GM18867 (cell line): ENCODE results near the gene CPAMD8.
"Not testable (repeated sequence)": the region's sequence is repeated elsewhere in the genome, so short reads cannot be mapped to it uniquely, and the experiment has no call there.

Source experiments
- ATAC-seq: cut with Tn5 transposase; IDR thresholded peaks from one replicate; pipeline ENCODE4 v1.9.1; 2021; ENCODE audit warnings: mild to moderate bottlenecking, moderate library complexity; ENCODE audit not compliant: unreplicated experiment

Gene CPAMD8

GRCh38 chr19:17043744-17044143 lies 17.1 kb upstream of the CPAMD8 start:
- ATAC-seq = no peak

GRCh38 chr19:17041976-17042375 lies 15.4 kb upstream of the CPAMD8 start:
- ATAC-seq = no peak

- no peak for ATAC-seq
Measured at GRCh38 chr19:17037966-17038500, 11.4 kb upstream of the CPAMD8 start.

GRCh38 chr19:17037184-17037583 lies 10.6 kb upstream of the CPAMD8 start:
- ATAC-seq = no peak

- ATAC-seq = no peak
Measured at GRCh38 chr19:17036640-17037039, 10.0 kb upstream of the CPAMD8 start.

GRCh38 chr19:17035842-17036424 lies 9.3 kb upstream of the CPAMD8 start:
- no peak for ATAC-seq

GRCh38 chr19:17031741-17032140 lies 5.1 kb upstream of the CPAMD8 start:
- ATAC-seq = no peak

- no peak for ATAC-seq
Measured at GRCh38 chr19:17027535-17027975, 945 bp upstream of the CPAMD8 start.

GRCh38 chr19:17025991-17026658 lies 485 bp downstream of the CPAMD8 start:
- ATAC-seq = no peak

- ATAC-seq = no peak
Measured at GRCh38 chr19:17025361-17025760, 1.2 kb downstream of the CPAMD8 start.

- not testable (repeated sequence) for ATAC-seq
Measured at GRCh38 chr19:17024941-17025340, 1.7 kb downstream of the CPAMD8 start.

GRCh38 chr19:17023805-17024204 lies 2.8 kb downstream of the CPAMD8 start:
- no peak for ATAC-seq

- no peak for ATAC-seq
Measured at GRCh38 chr19:17022738-17023137, 3.9 kb downstream of the CPAMD8 start.

GRCh38 chr19:17021793-17022590 lies 4.6 kb downstream of the CPAMD8 start:
- ATAC-seq = no peak

GRCh38 chr19:17021328-17021727 lies 5.3 kb downstream of the CPAMD8 start:
- no peak for ATAC-seq

GRCh38 chr19:17020823-17021222 lies 5.8 kb downstream of the CPAMD8 start:
- ATAC-seq = no peak

GRCh38 chr19:17020385-17020784 lies 6.2 kb downstream of the CPAMD8 start:
- no peak for ATAC-seq

GRCh38 chr19:17014212-17014861 lies 12.3 kb downstream of the CPAMD8 start:
- ATAC-seq = not testable (repeated sequence)

- ATAC-seq = no peak
Measured at GRCh38 chr19:17011485-17011884, 15.1 kb downstream of the CPAMD8 start.

- no peak for ATAC-seq
Measured at GRCh38 chr19:17006579-17006978, 20.0 kb downstream of the CPAMD8 start.

GRCh38 chr19:17005000-17005399 lies 21.6 kb downstream of the CPAMD8 start:
- no peak for ATAC-seq
